Dedifferentiated amniotic fluid mesenchymal stem cell (primary cell): ENCODE data around the gene FEN1.
A peak's percentile ranks its signal among the peaks of the same experiment; 100 is the strongest.

ENCODE experiments used
- DNase-seq: peaks from one replicate; pipeline ENCODE4 v3.0.0-alpha.2; 2016; ENCODE audit errors: extremely low spot score

The FEN1 gene

GRCh38 chr11:61795459-61795858 lies 2.7 kb downstream of the FEN1 start:
- no peak for DNase-seq

- DNase-seq = no peak
These were observed 3.3 kb downstream of the FEN1 start for GRCh38 chr11:61795876-61796526.

- peak; percentile 81 for DNase-seq
These were observed 4.7 kb downstream of the FEN1 start for GRCh38 chr11:61797263-61797944.

- no peak for DNase-seq
These were observed 7.1 kb downstream of the FEN1 start for GRCh38 chr11:61799665-61800284.

GRCh38 chr11:61800331-61801281 lies 7.9 kb downstream of the FEN1 start:
- DNase-seq = no peak

DNA sequence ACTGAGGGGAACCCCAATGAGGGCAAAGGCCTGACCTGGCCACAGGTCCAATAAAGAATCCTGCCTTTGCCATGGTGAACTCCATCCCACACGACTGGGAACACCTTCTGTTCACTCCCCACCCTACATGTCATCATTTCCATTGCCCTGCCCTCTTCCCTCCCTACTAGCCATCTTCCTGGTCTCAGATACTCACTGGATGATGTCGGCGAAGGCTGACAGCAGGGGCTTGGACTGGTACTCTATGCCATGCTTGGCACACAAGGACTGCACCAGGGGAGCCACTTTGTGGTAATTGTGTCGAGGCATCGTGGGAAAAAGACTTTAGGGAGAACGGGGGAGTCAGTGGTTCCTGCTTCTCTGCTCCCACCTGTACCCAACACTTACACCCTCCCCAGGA lies 9.9 kb downstream of the FEN1 start:
- DNase-seq = no peak

DNA sequence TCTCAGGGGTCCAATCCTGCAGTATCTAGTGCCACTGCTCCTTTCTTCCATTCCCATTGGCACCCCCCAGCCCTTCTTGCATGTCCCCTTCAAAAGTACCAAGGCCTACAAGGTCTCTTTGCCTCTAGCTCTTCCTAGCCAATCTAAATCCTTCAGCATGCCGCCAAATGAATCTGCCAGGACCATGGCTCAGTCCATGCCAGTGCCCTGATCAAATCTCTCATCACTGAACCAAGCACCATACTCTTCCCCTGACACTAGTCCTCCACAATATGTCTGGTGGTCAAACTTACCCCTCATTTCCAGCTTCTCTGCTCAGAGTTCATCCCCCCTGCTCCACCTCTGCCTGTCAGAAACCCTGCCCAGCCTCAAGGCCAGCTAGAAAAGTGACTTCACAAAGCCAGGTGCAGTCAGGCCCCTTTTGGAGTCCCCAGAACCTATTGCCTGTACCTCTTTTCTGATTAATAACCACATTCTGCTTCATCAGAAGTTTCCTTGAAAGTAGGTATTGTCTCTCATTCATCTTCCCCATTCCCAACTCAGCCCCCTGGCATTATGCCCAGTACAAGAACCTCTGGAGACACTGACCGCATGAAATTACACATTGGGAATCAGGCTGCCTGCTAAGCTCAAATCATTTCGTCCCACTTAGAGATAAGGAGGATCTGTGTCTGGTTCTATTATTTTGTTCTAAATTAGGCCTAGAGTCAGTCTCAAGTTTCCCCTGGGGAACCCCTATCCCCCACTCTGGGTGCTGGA lies 11.4 kb downstream of the FEN1 start:
- DNase-seq = no peak

DNA sequence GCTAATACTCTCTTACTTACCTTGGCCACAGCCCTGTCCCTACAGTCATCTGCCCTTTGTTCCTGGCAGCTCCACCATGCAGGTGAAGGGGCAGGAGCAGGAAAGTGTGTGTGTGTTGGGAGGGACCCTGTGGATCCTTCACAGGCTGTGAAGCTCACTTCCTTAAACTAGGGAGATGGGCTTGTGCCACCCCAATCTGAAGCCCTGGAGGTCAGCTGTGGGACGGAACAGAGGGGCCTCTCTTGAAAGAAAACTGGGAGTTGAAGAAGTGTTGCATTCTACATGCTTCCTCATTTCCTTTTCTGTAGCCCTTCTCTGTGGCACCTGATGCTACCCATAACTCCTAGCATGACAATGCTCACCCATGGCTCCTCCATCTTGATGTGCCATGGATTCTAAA lies 12.4 kb downstream of the FEN1 start:
- no peak for DNase-seq

GRCh38 chr11:61806785-61807184 lies 14.1 kb downstream of the FEN1 start:
- DNase-seq = no peak

DNA sequence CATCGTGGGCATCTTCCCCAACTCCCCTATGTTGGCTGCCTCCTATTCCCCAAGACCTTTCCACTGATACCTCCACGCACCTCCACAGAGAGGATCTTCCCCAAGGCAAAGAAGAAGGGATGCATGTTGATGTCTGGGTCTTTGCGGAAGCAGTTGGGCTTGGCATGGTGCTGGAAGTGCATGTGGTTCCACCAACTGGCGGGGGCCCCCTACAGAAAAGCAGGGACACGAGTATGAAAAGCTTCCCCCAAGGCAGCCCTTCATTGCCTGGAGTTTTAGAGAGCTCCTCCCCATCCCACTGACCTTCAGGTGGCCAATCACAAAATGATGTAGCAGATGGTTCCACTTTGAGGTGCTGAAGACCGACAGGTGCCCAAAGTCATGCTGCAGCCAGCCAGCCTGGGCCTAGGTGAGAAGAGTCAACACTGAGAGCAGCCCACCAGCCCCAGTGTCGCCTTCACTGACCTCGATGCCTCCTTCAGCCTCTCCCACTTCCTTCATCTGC lies 18.0 kb downstream of the FEN1 start:
- DNase-seq = no peak

DNA sequence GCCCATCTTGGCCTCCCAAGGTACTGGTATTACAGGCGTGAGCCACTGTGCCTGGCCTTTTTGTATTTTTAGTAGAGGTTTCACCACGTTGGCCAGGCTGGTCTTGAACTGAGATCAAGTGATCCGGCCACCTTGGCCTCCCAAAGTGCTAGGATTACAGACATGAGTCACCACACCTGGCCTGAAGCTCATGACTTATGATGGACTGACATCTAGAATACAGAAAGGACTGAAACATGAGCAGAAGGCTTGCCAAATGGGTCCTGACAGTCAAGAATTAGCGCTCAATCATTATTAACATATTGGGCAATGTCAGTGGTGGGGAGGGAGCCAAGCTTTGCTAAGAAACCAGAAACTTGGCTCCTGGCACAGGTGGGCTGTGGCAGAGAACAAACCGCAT lies 19.1 kb downstream of the FEN1 start:
- no peak for DNase-seq

GRCh38 chr11:61812736-61813411 lies 20.2 kb downstream of the FEN1 start:
- no peak for DNase-seq

DNA sequence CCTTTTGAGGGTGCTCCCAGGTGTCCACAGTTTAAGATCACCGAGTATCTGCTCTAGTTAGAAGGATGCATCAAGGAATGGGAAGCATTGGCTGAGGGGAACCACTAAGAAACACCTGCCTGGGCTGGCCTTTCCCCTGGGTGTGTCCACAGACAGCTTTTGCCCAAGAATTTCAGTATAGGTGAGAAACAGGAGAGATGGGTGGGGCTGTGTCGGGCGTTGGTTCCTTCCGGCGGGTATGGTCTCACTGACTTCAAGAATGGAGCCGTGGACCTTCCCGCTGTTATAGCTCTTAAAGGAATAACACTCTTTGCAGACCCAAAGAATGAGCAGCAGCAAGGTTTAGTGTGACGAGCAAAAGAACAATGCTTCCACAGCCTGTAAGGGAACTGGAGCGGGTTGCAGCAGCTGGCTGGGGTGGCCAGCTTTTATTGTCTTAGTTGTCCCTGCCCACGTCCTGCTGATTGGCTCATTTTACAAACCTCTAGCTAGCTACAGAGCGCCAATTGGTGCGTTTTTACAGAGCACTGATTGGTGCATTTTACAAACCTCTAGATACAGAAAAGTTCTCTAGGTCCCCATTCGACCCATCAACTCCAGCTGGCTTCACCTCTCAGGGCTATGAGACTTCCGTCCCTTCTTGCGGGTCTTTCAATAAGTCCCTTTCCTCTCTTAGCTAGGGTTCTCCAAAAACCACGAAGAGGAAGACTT lies 21.7 kb downstream of the FEN1 start:
- DNase-seq = no peak

- DNase-seq = peak; percentile 86
These were observed 22.5 kb downstream of the FEN1 start for GRCh38 chr11:61814958-61815789.

DNA sequence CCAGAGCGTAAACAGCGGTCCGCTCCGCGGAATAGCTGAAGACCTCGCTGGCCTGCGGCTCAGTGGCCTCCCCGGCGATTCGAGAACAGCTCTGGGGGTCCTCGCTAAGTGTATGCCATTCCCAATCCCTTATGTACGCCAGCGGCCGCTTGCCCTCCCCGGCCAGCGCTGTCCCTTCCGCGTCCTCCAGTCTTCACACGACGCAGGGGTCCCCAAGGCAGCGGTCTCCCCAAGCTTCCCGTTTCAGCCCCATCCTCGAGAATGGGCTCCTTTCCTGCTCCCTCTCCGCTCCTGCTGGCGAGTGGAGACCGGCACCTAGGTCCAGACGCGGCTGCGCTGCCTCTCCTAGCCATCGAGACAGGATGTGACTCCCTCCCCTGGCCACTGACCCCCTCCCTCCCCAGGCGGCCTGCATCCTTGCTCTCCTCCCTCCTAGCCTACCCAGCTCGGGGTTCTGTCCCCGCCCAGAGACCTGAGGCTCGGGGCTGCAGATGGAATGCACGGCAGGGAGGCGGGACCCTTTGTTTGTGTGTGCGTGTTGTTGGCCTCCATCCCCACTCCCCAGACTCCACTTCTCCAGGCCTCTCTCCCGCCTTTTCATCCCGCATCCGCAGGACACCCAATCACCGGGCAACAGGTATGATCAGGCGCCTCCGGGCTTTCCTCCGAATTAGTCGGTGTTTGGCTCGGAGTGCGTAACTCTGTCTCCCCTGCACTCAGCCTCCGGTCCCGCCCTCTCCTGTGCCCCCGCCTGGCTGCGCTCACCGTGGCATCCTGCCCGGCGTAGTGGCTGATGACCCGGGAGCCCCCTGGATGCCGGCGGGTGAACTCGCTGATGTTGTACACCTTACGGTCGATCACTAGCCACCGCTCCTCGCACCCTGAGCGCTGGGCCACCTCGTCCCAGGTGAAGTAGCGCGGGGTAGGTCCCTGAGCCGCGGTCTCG lies 23.4 kb downstream of the FEN1 start:
- no peak for DNase-seq

DNA sequence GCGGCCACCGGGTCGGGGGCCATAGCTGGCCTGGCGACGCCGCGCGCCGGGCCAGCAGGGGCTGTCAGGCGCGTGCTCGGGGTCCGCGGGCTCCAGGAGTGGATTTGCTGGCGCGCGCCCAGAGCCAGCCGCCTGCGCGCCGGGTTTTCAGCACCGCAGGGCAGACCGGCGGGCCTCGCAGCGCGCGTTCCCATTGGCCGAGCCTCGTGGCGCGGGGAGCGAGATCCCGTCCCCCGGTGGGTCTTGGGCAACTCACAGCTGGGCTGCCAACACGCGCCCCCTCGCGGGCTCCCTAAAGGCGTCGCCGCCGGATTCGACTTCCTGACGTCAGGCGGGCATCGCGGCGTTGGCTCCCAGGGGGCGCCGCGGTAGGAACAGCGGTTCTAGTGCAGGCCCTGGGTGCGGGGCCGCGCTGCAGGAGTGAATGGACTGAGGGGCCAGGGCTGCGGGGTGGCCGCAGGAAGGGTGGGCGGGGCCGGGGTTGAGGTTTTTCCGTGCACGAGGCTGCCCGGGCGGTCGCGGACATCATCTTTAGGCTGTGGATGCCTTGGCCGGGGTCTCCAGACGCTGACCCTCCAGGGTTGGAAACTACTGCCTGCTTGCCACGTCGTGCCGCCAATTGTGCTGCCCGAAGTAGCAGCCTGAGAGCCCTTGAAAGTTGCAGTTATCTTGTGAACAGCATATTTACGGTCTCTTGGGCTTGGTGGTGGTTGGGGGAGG lies 24.2 kb downstream of the FEN1 start, which contains the start of gene FADS1:
Gene FADS1, minus strand, starts transcription at position 268 of the 720 bp plus-strand sequence. Its CDS starts 74 bp downstream, at position 194.
- DNase-seq = peak; percentile 92
